ENCODE measurements around the gene ARMC9.

GRCh38 chr2:231185050-231185725, 13.2 kb upstream of the ARMC9 start:
- TF ChIP-seq CTCF (conservative IDR thresholded peaks at IDR 0.05; ENCODE audit: low read depth, low read length): no peak
- TF ChIP-seq EZH2 (IDR thresholded peaks at IDR 0.05; ENCODE audit: borderline replicate concordance, low read depth, low read length, poor library complexity, severe bottlenecking): no peak
